Right lobe of liver (tissue), 6 donors: ENCODE results near the gene AQP3. TPM values are rescaled to one million over a fixed set of nuclear protein-coding genes. Genes with fewer than 3 reads are reported as not detected.

Source experiments
- ATAC-seq, 4 donors: fragments of 200-7000 bp; cut with Tn5 transposase; one replicate each; pipeline ENCODE4 v1.9.1; 2020; ENCODE audit warnings: mild to moderate bottlenecking in 4 of 4, moderate library complexity in 4 of 4
- DNase-seq, 3 donors: peaks; one replicate each; pipeline ENCODE4 v3.0.0-alpha.2; 2020
- H3K27ac ChIP-seq, 3 donors: fragments of 200-600 bp; one replicate each; pipeline ENCODE4 v1.8.0; 2022
- H3K27me3 ChIP-seq, 2 donors: fragments of 200-600 bp; one replicate each; pipeline ENCODE4 v1.8.0; 2022
- H3K36me3 ChIP-seq, 4 donors: fragments of 200-600 bp; sonication (generic) in 1 of 4; one replicate each; pipeline versions ENCODE4 v1.5.1 to v1.8.0; 2017 to 2022; ENCODE audit warnings: control low read depth in 1 of 4
- H3K4me1 ChIP-seq, 4 donors: fragments of 200-600 bp; sonication (generic) in 1 of 4; one replicate each; pipeline versions ENCODE4 v1.5.1 to v1.8.0; 2017 to 2022; ENCODE audit warnings: control low read depth in 1 of 4
- H3K4me3 ChIP-seq, 3 donors: fragments of 200-600 bp; one replicate each; pipeline ENCODE4 v1.8.0; 2022
- H3K9me3 ChIP-seq, 4 donors: fragments of 200-600 bp; sonication (generic) in 1 of 4; one replicate each; pipeline versions ENCODE4 v1.5.1 to v1.8.0; 2017 to 2022; ENCODE audit warnings: control low read depth in 1 of 4
- POLR2A ChIP-seq: fragments of 450-650 bp; IDR thresholded peaks from one replicate; pipeline ENCODE4 v1.6.1; 2017; ENCODE audit warnings: antibody characterized with exemption, mild to moderate bottlenecking
- WGBS: methylation state at CpG from one replicate; pipeline ENCODE4 v1.1.6; 2018; ENCODE audit warnings: low coverage, low lambda C conversion rate; ENCODE audit not compliant: insufficient coverage; ENCODE audit errors: missing lambda C conversion rate; 5-methylcytosine and 5-hydroxymethylcytosine counted together
- intact Hi-C, 2 donors: fragments of 100-400 bp; cut with DNase I; formaldehyde crosslinking; loops; one replicate each; pipeline versions ENCODE4 v1.11.2 to v1.14.1; 2022
- total RNA-seq, 6 experiments: library from RNA; depleted of rRNA in 2 of 6; stranded (reverse); fragments of >200 nt in 2 of 6; fragmentation: NEBNext Ultra II Directional in 3 of 6; extraction: Animal tissue kit (Norgen Biotek cat#: 25700) in 3 of 6; gene quantifications; one replicate each; pipeline versions ENCODE4 v1.1.0 to v1.2.4, GENCODE V29; 2016 to 2023
- TF ChIP-seq, protein P1 (sequence below), 4 donors: fragments of 200-600 bp in 3 of 4; fragments of 450-650 bp in 1 of 4; IDR thresholded peaks; one replicate each; pipeline versions ENCODE4 v1.5.1 to v1.8.0; 2016 to 2022; ENCODE audit warnings: antibody characterized with exemption in 4 of 4, mild to moderate bottlenecking in 2 of 4
- donor health status: DM: no; HTN: yes; CAD: no.
- donor health status: DM: no; HTN: no; CAD: no.
- donor health status: DM: no; HTN: no; CAD: no.
- donor health status: DM: no; HTN: yes; CAD: no.
- donor health status: DM: no; HTN: yes; CAD: no.

AQP3 gene
- total RNA-seq, 6 experiments from 2014 or later, result 49.7 to 158 (median 109) TPM

DNA sequence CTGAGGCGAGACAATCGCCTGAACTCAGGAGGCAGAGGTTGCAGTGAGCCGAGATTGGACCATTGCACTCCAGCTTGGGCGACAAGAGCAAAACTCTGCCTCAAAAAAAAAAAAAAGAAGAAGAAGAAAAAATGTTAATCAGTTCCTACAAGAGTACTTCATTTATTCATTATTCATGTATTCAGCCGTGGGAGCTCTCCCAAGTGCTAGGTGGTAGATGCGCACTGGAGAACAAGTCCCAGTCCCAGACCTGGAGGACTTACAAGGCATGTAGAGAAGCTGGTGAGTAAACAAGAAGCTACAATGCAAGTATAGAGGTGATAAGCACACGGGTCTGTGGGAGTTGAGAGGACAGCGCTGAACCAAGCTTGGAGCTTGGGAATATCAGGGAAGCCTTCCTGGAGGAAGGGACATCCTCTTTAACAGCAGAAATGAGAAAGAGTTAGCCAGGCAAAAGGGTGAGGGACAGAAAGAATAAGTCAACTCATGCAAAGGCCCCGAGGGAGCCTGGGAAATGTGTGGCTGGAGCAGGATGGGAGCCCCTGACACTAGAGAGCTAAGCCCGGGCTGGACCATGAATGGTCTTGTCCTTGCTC, 27.6 kb downstream of the AQP3 start:
- ATAC-seq, result no peak
- no peak for DNase-seq
- intact Hi-C loops, result no loop called here
- peaks cover 0 to 17% (median 8%) of the 10 kb centered on the region in 4 donors for H3K4me1 ChIP-seq
- no peaks in the 10 kb centered on the region for H3K9me3 ChIP-seq
- H3K4me3 ChIP-seq, result no peak overlapping the region
- WGBS, result 83% methylated on average over 10 of the region's 10 CpGs
- no peaks in the 10 kb centered on the region for H3K36me3 ChIP-seq
- no peak overlapping the region for H3K27ac ChIP-seq
- TF ChIP-seq, protein P1, sequence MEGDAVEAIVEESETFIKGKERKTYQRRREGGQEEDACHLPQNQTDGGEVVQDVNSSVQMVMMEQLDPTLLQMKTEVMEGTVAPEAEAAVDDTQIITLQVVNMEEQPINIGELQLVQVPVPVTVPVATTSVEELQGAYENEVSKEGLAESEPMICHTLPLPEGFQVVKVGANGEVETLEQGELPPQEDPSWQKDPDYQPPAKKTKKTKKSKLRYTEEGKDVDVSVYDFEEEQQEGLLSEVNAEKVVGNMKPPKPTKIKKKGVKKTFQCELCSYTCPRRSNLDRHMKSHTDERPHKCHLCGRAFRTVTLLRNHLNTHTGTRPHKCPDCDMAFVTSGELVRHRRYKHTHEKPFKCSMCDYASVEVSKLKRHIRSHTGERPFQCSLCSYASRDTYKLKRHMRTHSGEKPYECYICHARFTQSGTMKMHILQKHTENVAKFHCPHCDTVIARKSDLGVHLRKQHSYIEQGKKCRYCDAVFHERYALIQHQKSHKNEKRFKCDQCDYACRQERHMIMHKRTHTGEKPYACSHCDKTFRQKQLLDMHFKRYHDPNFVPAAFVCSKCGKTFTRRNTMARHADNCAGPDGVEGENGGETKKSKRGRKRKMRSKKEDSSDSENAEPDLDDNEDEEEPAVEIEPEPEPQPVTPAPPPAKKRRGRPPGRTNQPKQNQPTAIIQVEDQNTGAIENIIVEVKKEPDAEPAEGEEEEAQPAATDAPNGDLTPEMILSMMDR (IDR thresholded peaks at IDR 0.05), result no peak
- no peak for TF ChIP-seq POLR2A
- no peaks in the 10 kb centered on the region for H3K27me3 ChIP-seq

DNA sequence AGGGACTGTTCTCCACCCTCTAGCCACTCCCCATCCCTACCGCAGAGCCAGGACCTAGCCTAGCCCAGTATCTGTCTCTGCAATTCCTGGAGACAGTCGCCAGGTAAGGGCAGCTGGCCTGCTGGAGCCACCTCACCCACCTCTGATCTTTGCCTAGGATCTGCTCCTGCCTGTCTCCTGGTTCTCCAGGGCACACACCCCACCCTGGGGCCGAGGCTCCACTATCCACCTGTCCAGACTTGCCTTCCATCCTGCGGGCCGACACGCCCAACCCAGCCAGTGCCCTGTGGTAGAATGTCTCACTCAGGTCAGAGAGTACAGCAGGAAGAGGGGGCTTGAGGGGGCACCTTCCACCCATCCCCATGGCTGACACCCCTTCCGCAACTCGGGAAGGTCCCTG, 29.3 kb downstream of the AQP3 start:
- H3K4me1 ChIP-seq, result peaks cover 0 to 18% (median 8%) of the 10 kb centered on the region in 4 donors
- H3K9me3 ChIP-seq, result no peaks in the 10 kb centered on the region
- no peak overlapping the region for H3K4me3 ChIP-seq
- WGBS, result 80% methylated on average over 1 of the region's 8 CpGs
- H3K36me3 ChIP-seq, result no peaks in the 10 kb centered on the region
- H3K27me3 ChIP-seq, result no peaks in the 10 kb centered on the region
- intact Hi-C loops, result no loop called here
- no peak for ATAC-seq
- TF ChIP-seq POLR2A, result no peak
- TF ChIP-seq, protein P1 (IDR thresholded peaks at IDR 0.05), result no peak
- H3K27ac ChIP-seq, result no peak overlapping the region
- DNase-seq, result no peak

DNA sequence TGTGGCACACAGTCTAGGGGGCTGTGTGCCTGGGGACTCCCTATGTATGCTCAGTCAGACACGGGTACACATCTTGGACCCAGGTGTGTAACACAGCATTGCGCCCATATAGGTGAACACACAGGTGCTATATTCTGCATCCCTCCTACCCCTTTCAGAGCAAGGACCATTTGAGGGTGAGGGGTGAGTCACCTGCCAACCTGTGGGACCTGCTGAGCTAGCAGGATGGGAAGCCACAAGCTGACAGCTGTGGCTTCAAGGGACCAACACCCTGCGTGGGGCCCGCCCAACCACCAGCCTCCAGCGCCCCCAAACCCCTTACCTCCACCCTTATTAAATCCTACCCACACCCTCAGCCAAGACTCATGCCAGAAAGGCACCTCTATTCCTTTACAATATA, 30.4 kb downstream of the AQP3 start:
- ATAC-seq (no peak), DNase-seq (no peak)
- intact Hi-C loops, result no loop called here
- Histone ChIP-seq H3K36me3 (no peaks in the 10 kb centered on the region), H3K9me3 (no peaks in the 10 kb centered on the region), H3K27me3 (no peaks in the 10 kb centered on the region), H3K4me1 (peaks cover 0 to 18% (median 8%) of the 10 kb centered on the region in 4 donors), H3K4me3 (no peak overlapping the region), H3K27ac (no peak overlapping the region)
- TF ChIP-seq, protein P1 (IDR thresholded peaks at IDR 0.05), result no peak
- TF ChIP-seq POLR2A, result no peak
- 46% methylated on average over 3 of the region's 5 CpGs for WGBS

DNA sequence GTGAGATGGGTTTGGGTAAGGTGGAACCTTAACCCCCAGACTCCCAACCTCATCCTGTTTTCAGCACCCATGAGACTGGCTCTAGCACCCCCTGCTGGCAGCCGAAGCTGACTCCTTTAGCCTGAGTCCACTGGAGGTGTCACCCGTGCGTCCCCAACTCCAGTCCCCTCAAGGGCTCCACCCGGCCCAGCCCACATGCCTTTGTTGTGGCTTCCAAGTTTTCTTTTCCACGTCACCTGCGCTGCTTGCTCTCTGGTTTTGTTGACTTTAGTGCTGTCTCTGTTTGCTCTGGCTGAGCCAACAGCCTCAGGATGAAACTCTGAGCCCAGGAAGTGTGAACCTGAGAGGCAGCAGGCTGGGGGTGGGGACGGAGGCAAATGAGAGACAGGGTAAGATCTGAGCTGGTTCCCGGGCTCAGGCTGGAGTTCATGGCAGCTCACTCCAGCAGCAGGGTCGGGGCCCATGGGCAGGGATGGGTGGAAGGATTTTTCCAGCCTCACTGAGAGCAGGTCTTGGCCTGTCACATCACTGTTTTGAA, 31.8 kb downstream of the AQP3 start:
- peak overlapping the region in 2 of 3 donors; percentile 53 to 55 for H3K27ac ChIP-seq
- H3K4me1 ChIP-seq, result peaks cover 0 to 18% (median 8%) of the 10 kb centered on the region in 4 donors

More for the DNA sequence above, 31.8 kb downstream of the AQP3 start:
- no peaks in the 10 kb centered on the region for H3K27me3 ChIP-seq
- H3K4me3 ChIP-seq, result no peak overlapping the region
- DNase-seq (peak; percentile 83 to 96 (median 95)), ATAC-seq (peak; percentile 93 to 96 (median 94))
- H3K36me3 ChIP-seq, result no peaks in the 10 kb centered on the region
- no peaks in the 10 kb centered on the region for H3K9me3 ChIP-seq
- intact Hi-C loops, result no loop called here
- 6% methylated on average over 9 of the region's 9 CpGs for WGBS
- no peak for TF ChIP-seq POLR2A
- TF ChIP-seq, protein P1 (IDR thresholded peaks at IDR 0.05), result peak; percentile 66 to 90 (median 82)
